Effector CD4-positive, alpha-beta T cell (primary cell): Measurements from ENCODE around the gene TRPM7.
"Not testable (repeated sequence)": the region's sequence is repeated elsewhere in the genome, so short reads cannot be mapped to it uniquely, and the experiment has no call there.

Experiments
- DNase-seq: peaks from one replicate; pipeline ENCODE4 v3.0.0-alpha.2; 2020
- total RNA-seq: gene quantifications from one replicate; lab custom pipeline; 2026; lab: John Stamatoyannopoulos, UW

The TRPM7 gene, protein sequence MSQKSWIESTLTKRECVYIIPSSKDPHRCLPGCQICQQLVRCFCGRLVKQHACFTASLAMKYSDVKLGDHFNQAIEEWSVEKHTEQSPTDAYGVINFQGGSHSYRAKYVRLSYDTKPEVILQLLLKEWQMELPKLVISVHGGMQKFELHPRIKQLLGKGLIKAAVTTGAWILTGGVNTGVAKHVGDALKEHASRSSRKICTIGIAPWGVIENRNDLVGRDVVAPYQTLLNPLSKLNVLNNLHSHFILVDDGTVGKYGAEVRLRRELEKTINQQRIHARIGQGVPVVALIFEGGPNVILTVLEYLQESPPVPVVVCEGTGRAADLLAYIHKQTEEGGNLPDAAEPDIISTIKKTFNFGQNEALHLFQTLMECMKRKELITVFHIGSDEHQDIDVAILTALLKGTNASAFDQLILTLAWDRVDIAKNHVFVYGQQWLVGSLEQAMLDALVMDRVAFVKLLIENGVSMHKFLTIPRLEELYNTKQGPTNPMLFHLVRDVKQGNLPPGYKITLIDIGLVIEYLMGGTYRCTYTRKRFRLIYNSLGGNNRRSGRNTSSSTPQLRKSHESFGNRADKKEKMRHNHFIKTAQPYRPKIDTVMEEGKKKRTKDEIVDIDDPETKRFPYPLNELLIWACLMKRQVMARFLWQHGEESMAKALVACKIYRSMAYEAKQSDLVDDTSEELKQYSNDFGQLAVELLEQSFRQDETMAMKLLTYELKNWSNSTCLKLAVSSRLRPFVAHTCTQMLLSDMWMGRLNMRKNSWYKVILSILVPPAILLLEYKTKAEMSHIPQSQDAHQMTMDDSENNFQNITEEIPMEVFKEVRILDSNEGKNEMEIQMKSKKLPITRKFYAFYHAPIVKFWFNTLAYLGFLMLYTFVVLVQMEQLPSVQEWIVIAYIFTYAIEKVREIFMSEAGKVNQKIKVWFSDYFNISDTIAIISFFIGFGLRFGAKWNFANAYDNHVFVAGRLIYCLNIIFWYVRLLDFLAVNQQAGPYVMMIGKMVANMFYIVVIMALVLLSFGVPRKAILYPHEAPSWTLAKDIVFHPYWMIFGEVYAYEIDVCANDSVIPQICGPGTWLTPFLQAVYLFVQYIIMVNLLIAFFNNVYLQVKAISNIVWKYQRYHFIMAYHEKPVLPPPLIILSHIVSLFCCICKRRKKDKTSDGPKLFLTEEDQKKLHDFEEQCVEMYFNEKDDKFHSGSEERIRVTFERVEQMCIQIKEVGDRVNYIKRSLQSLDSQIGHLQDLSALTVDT (N-terminal part only)
- 147 reads per million, percentile 89 among the genes with 10 or more reads in this experiment for total RNA-seq

DNA sequence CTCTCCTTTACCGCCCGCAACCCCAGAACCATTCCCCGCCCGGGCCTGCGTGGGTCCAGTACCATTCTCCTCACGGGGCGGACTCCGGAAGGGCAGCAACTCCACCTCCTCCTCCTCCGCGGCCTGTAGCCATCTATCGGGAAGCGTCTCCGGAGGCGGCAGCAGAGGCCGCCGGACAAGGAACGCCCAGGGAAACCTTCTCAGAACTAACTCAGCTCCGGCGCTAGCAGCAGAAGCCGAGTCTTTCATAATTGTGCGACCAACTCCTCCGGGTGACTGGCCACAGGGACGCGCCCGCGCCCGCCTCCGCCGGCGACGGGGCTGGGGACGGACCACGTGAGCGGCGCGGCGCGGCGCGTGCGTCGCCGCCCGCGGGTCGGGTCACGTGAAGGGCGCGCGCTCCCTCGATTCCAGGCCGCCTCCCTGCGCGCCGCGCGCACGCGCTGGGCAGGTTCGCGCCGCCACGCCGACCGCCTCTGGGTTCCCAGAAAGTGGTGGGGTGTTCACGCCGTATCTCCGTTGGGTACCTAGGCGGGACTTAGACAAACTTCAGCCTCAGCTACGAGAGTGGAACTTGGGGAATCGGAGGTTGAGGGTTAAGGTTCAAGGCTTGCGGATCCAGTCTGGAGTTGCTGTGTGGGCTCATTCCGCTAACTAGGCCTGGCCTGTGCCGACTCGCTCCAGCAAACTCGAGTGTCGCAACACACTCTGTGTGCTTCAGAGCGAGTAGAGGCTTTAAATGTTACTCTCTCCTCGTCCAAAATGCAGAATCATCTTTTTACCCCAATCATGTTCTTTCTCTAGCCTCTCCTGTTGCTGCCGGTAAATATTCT lies at the start of gene TRPM7:
TSS of gene TRPM7 (minus strand) at position 329 of the 833 bp plus-strand sequence. CDS start at position 65, 264 bp downstream.
- peak; percentile 78 for DNase-seq

DNA sequence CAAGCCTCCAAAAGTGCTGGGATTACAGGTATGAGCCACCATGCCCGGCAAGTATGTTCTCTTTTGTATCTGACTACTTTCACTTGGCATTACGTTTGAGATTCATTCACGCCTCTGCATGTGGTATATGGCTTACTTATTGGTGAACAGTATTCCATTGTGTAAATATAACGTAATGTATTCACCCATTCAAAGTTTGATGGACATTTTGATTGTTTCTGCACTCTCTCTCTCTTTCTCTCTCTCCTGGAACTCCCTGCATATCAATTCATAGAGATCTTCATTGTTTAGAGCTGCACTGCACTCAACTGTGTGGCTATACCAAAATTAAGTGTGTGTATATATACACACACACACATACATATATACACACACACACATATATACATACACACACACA lies 48.6 kb upstream of the TRPM7 start:
- no peak for DNase-seq

DNA sequence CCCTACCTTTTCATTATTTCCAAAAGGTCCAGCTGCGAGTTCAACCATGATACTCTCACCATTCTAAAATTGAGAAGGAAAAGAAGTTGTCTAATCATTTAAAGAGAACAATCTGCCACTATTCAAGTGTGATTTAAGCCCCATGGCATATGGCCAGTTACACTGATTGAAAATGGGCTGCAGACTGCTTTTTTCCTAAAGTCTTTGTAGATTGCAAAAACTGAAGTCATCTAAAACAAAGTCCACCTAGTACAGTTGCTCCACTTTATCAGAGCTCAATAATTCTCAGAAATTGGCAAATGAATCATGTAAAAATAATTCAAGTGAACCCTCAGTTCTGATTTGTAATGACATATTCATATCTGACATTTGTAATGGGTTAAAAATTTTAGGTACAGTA lies 39.7 kb upstream of the TRPM7 start:
- DNase-seq = no peak

DNA sequence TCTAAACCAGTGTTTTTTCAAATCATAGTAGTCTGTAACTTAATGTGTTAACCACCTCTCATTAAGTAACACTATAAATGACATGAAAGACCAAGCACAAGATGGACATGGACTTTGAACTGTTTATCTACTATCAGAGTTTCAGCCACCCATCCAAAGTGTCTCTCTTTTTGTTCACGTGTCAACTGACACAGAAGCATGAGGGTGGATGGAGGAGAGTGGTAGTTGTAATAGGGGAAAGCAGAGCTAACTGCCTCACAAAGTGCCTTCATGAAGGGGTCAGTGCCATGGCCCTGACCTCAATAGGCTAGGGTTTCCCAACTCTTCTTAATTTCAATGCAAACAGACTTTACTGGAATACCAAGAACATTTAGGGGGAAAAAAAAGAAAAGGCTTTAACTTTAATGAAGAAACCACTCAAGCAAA lies 32.1 kb upstream of the TRPM7 start:
- DNase-seq = no peak

DNA sequence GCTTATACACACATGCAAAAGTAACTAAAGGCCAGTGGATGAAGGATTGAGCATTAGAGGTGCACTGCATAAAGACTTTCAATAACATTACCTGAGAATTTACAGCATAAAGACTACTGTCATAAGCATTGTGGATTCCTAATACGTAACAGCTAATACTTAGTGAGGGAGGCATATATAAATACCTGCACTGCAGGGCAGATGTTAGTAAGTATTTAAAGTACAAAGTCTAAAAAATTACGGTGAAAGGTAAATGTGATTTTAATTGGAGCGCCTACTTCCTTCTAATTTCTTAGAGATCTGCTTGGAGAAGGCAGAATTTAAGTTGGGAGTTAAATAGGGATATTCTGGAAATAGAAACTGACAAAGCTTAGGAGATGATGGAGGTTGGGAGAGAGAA lies 25.4 kb upstream of the TRPM7 start:
- no peak for DNase-seq

DNA sequence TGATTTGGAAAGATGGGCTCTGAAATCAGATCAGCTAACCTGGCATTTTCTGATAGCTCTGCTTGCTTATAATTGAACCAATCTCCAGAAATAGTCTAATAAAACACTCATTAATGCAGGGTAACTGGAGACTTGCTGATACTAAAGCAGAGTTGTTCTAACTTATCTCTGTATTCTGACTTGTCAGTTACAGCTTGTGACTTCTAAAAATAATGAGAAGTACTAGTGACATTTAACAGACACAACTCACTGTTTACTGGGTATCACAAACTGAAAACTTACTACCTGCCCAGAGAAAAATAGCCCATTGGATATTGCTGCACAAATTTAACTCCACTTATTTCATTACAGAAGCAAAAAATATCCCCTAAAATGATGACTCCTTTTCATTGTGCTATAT lies 24.0 kb upstream of the TRPM7 start:
- no peak for DNase-seq

DNA sequence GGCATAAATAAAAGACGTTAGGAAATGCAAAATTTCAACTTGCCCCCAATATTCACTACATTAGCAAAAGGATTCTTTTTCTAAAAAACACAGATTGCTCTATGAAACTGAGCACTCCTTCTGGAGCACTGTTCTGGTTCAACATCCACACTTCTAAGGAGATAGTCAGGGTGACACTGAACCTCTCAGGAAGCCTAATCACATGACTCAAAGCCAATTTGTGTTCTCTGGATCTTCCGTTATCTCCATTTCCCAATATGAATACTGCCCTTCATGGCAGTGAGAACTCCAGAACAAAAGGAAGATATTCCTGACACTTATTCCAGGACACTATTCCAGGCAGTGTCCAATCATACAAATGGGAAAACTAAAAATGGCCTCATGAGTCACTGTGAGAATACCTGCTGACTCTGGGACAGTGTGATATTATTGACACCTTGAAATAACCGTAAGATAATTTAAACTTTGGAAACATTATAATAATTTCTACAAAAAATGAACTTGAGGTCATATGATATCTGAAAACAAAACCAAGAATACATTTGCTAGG lies 21.4 kb upstream of the TRPM7 start:
- no peak for DNase-seq

DNA sequence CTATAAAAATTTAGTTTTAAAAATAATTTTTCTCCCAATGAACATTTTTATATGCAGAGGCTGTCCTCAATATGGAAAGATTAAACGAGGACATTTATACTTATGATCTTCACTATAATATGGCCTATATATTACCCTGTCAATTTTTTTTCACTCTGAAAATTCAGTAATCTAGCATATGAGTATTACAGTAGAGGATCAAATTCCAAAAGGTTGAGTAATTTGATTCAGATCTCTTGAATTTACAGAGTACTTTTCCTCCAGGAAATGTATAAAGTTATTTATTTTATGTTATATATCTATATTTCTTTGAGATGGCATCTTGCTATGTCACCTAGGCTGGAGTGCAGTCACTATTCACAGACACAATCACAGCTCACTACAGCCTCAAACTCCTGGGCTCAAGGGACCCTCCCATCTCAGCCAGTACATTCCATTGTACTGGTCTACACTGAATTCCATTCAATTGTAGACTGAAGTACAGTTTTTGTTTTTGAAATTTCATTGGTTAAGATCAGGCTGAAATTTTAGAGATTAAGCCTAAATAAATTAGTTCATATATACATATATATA lies 16.3 kb upstream of the TRPM7 start:
- DNase-seq = no peak

DNA sequence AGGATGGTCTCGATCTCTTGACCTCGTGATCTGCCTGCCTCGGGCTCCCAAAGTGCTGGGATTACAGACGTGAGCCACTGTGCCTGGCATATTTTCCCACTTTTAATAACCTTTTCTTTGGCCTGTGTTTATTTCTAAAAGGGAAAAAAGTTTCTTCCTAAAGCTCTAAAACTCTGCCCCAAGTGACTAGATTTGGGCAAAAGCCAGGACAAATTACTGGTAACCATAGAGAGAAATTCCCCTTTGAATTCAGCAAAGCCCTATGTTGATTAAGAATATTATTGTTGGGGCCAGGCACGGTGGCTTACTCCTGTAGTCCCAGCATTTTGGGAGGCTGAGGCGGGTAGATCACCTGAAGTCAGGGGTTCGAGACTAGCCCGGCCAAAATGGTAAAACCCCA lies 11.5 kb upstream of the TRPM7 start:
- no peak for DNase-seq

DNA sequence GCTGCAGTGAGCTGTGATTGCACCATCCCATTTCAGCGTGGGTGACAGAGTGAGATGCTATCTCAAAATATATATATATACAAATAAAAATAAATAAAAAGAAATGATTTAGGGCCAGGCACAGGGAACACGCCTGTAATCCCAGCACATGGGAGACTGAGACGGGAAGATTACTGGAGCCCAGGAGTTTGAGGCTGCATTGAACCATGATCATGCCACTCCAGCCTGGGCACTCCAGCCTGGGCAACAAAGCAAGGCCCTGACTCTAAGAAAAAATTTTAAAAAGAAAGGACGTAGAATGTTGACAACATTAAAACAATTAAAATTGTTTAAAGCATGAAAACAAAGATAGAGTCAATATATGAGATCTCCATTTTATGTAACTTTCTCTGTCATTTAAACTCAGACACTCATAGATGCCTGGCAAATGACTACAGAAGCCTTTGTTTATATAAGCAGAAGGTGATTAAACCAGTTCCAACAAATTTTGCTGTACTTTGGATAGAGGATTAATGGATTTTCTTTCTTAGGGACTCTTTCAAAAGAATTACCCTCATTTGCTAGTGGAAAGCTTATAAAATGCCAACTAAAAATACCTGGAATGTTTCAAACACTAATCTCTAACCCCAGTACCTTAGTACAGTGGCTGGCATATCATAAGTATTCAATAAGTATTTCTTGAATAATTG lies 10.7 kb upstream of the TRPM7 start:
- DNase-seq = no peak

DNA sequence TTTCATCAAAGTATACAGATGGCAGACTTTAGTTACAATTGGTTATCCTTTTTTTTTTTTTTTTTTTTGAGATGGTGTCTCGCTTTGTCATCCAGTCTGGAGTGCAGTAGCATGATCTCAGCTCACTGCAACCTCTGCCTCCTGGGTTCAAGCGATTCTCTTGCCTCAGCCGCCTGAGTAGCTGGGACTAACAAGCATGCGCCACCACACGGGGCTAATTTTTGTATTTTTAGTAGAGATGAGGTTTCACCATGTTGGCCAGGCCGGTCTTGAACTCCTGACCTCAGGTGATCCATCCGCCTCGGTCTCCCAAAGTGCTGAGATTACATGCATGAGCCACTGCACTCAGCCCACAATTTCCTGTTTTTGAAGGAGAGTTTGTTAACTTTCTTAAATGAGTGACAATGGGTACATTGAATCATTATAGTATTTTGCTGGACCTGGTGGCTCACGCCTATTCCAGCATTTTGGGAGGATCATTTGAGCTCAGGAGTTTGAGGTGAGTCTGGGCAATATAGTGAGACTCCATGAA lies 8.1 kb upstream of the TRPM7 start:
- DNase-seq = not testable (repeated sequence)

DNA sequence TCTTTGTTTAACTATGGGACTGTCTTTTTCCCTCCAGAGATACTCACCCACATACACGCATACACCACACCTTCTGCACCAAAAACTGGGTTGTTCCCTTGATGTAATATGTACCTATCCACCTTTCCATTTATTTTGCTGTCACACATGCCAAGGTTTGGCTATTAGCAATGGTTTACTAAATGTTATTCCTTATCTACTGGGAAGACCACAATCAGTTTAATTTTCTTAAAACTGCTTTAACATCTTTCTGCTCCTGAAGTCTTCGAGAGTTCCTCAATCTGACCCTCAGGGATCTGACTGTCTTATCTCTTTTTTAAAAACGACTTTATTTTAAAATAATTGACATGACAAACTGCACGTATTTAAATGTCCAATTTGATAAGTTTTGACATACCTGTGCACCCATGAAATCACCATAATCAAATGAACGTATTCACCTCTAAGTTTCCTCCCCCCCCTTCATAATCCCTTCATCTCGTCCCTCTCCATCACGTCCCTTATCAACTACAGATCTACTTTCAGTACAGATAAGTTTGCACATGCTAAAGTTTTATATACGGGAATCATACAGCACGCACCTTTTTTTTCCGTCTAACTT lies 805 bp upstream of the TRPM7 start:
- DNase-seq = no peak

DNA sequence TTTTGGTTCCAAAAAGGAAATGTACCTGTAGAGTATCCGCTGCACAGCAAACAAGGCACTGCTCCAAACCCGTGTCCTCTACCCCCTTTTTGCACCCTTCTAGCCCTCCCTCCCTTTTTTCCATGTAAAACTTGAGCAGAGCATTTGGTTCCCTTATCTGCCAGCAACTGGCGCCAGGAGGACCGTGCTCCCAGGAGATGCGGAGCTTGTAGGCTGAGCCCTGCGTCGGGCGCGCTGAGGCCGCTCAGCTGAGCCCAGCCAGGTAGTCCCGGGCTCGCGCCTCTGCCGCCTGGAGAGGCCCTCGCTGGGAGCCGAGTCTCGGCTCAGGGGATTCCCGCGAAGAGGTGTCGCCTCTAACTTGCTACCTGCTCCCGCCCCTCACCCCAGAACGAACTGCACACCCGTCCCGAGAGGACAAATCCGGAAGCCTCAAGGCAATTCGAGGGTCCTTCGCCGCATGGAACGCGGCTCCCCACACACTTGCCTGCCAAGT lies 575 bp downstream of the TRPM7 start:
- peak; percentile 72 for DNase-seq

DNA sequence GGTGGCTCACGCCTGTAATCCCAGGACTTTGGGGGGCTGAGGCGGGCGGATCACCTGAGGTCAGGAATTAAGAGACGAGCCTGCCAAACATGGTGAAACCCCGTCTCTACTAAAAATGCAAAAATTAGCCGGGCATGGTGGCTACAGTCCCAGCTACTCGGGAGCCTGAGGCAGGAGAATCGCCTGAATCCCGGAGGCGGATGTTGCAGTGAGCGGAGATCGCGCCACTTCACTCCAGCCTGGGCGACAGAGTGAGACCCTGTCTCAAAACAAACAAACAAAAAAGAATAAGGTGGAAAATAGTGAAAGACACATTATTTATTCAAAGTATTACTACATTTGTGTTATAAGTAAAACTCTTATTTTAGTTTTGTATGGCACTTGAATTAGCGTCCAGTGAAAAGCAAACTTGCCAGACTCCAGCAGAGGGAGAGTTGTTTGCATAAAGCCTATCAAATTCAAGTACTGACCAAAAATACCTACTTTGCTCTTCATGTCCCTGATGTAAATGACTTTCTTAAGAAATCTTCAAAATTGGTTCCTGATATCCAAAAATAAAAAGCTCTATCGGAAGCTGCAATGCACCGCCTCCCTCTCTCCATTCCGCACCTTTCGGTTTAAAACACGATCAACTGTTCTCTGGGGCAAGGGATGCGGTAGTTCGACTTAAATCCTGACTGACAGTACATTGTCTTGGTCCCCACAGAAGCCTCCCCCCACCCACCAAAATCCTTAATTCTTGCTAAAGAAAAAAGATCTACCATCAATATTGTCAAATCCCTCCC lies 1.2 kb downstream of the TRPM7 start:
- no peak for DNase-seq

DNA sequence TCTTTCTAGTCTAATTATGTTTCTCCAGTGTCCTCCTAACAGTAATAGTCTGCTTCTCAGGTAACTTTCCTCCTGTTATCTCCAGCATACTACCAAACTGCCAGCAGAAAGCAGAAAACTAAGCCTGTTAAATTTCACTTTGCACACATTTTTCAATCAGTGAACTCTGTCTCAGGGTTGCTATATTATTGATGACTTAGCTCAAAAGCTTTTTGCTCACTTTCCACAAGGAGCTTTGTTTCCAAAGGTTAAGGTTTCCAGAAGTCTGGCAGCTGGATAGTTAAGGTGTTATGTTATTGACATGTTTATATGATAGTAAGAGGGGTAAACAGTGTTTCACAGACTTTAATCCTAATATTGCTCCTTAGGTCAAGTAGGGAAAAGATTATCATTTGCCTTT lies 5.1 kb downstream of the TRPM7 start:
- no peak for DNase-seq

DNA sequence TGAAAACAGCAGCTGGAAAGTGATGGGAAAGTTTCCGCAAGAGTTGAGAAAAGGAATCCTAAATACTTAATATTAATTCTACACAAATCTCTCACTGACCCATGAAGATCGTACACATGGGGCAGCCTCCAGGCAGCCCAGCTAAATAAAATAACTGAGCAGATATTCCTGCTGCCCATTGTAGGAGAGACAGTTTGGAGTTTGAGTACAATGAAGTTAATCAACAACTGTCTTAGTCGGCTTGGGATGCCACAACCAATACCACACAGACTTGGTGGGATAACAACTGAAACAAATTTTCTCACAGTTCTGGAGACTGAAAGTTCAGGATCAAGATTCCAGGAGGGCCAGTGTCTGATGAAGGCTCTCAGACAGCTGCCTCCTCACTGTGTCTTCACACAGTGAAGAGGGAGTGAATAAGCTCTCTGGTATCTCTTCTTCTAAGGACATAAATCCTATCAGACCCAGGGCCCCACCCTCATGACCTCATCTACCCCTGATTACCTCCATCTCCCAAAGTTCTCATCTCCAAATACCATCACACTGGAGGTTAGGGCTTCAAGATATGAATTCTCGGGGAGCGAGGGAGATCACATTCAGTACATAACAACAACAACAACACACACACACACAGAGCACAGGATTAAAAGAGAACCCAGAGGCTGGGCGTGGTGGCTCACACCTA lies 9.7 kb downstream of the TRPM7 start:
- no peak for DNase-seq

DNA sequence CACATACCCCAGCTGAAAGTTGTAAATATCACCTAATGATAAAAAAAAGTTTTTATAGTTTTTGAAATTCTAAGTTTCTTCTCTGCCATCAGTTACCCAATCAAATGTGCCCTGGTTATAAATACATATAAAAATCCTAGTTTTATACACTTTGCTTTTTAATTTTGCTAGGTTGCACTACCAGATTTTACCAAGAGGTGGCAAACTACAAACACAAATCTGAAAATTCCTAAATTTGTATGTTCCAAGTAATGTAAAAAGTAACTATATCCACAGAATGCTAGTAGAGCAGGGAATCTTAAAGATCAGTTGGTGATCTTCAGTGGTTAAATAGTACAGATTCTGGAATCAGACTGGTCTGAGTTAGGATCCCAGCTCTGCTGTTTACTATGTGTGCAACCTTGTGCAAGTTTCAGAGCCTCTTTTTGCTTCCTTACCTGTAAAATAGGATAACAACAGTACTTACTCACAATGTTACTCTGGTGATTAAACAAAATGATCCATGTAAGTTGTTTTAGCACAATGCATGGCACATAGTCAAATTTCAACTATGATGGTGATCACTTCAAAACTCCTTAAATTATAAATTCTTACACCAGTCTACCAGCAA lies 11.0 kb downstream of the TRPM7 start:
- DNase-seq = no peak

DNA sequence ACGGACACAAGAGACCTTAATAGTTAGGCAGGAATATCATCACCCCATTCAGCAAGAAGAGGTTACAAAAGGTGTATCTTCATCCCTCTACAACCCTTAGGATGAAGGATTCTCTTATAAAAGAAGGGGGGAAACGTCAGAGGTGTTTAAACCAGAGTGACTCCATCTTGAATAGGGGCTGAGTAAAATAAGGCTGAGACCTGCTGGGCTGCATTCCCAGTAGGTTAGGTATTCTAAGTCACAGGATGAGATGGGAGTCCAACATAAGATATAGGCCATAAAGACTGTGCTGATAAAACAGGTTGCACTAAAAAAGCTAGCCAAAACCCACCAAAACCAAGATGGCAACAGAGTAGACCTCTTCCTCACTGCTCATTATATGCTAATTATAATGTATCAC lies 16.5 kb downstream of the TRPM7 start:
- DNase-seq = no peak
